ENCODE measurements around the gene CTAGE8. TPM values are rescaled to one million over a fixed set of nuclear protein-coding genes. Genes with fewer than 3 reads are reported as not detected.
A peak's percentile ranks its signal among the peaks of the same experiment; 100 is the strongest.
"Not testable (repeated sequence)": the region's sequence is repeated elsewhere in the genome, so short reads cannot be mapped to it uniquely, and the experiment has no call there.

The CTAGE8 gene
- total and polyA plus RNA-seq, 5 donors from 2014 or later = 0.35 to 0.54 (median 0.46) TPM; not detected in 2

DNA sequence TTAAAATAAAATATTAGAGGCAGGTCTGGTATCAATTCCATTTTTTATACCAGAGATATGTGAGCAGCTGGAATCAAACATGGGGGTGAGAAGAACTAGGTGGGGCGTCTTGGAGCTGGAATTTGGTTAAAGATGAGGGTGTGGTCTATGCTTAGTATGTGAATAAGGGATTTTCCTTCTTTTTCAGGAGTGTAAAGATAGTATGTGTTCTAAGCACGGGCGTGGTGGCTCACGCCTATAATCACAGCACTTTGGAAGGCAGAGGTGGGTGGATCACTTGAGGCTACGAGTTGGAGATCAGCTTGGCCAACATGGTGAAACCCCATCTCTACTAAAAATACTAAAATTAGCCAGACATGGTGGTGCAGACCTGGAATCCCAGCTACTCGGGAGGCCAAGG is 6.2 kb upstream of the CTAGE8 start:
- not testable (repeated sequence) for H3K27me3 Mint-ChIP-seq; DNase-seq; H3K4me1 Mint-ChIP-seq; ATAC-seq (ENCODE audit: low read depth in 2 of 2); H3K36me3 ChIP-seq (ENCODE audit: control insufficient read depth, insufficient read depth, low read length); H3K27ac Mint-ChIP-seq; H3K4me3 Mint-ChIP-seq; H3K27me3 ChIP-seq (ENCODE audit: control insufficient read depth, insufficient read depth, low read length); H3K4me3 ChIP-seq (ENCODE audit: low read depth, low read length); H3K36me3 Mint-ChIP-seq; H3K9me3 Mint-ChIP-seq; H3K9me3 ChIP-seq (ENCODE audit: control insufficient read depth in 2 of 2, low read length in 2 of 2); H3K4me1 ChIP-seq (ENCODE audit: control insufficient read depth, insufficient read depth, low read length, poor library complexity, severe bottlenecking); H3K27ac ChIP-seq (ENCODE audit: insufficient read depth, low read length, poor library complexity, severe bottlenecking)

DNA sequence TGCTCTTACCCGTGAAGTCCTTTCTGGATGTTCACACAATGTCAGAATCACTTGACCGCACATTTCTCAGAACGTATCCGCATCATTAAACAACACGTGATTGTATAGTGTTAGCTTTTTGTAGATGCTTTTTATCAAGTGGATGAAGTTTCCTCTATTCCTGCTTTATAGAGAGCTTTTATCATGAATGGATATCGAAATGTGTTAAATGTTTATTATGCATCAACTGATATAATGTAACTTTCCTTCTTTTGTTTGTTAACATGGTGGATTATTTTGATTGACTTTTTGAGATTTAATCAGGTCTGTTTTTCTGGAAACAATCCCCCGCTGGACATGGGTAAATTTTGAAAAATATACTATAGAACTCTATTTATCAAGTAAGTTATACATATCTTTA is 4.4 kb downstream of the CTAGE8 start, which contains the start of gene OR2A7:
OR2A7 (minus strand) TSS at position 101 of the 400 bp plus-strand sequence. CDS start 5,164 bp downstream, outside the sequence.
- H3K9me3 ChIP-seq (ENCODE audit: control insufficient read depth in 2 of 2, low read length in 2 of 2); H3K27me3 ChIP-seq (ENCODE audit: control insufficient read depth, insufficient read depth, low read length); H3K36me3 ChIP-seq (ENCODE audit: control insufficient read depth, insufficient read depth, low read length); H3K9me3 Mint-ChIP-seq; H3K27ac ChIP-seq (ENCODE audit: insufficient read depth, low read length, poor library complexity, severe bottlenecking); H3K4me1 ChIP-seq (ENCODE audit: control insufficient read depth, insufficient read depth, low read length, poor library complexity, severe bottlenecking); H3K27ac Mint-ChIP-seq; H3K4me3 Mint-ChIP-seq; H3K27me3 Mint-ChIP-seq; H3K4me3 ChIP-seq (ENCODE audit: low read depth, low read length); H3K36me3 Mint-ChIP-seq; DNase-seq; H3K4me1 Mint-ChIP-seq; ATAC-seq (ENCODE audit: low read depth in 2 of 2): not testable (repeated sequence)

DNA sequence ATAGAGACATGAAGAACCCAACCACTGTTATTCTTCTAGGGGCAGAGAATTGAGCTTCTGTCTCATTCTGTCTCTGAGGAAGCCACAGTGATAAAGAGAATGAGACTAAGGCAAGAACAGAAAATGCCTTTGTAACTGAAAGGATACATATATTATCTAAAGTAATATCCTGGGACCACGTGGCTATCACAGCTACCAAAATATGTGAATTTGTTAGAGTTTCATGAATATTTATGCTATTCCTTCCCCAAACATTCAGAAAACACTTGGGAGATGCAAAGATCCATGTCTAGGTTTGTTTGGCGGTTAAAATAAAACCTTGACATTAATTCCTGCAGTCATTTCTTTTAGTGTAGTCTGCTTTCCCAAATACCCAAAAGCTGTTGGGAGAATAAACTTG is 7.0 kb downstream of the CTAGE8 start:
- H3K27ac Mint-ChIP-seq; ATAC-seq (ENCODE audit: low read depth in 2 of 2); H3K36me3 ChIP-seq (ENCODE audit: control insufficient read depth, insufficient read depth, low read length); H3K27ac ChIP-seq (ENCODE audit: insufficient read depth, low read length, poor library complexity, severe bottlenecking); H3K9me3 Mint-ChIP-seq; H3K4me1 Mint-ChIP-seq; H3K36me3 Mint-ChIP-seq; H3K9me3 ChIP-seq (ENCODE audit: control insufficient read depth in 2 of 2, low read length in 2 of 2); H3K4me3 Mint-ChIP-seq; H3K27me3 ChIP-seq (ENCODE audit: control insufficient read depth, insufficient read depth, low read length); H3K4me3 ChIP-seq (ENCODE audit: low read depth, low read length); DNase-seq; H3K27me3 Mint-ChIP-seq; H3K4me1 ChIP-seq (ENCODE audit: control insufficient read depth, insufficient read depth, low read length, poor library complexity, severe bottlenecking): not testable (repeated sequence)

DNA sequence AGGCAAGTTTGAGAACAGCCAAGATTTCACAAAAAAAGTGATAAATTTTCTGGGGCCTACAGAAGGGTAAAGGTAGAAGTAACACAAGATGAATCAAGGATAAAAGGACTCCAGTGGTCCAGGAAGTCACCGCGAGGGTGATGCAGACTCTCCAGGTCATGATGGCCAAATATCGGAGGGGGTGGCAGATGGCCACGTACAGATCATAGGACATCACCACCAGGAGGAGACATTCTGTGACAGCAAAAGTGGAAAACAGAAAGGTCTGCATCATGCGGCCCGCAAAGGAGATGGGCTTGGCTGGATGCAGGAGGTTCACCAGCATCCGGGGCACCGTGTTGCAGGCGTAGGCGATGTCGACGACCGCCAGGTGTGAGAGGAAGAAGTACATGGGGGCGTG is 10.0 kb downstream of the CTAGE8 start:
- H3K36me3 Mint-ChIP-seq; H3K9me3 ChIP-seq (ENCODE audit: control insufficient read depth in 2 of 2, low read length in 2 of 2); H3K4me3 Mint-ChIP-seq; DNase-seq; H3K4me1 Mint-ChIP-seq; H3K9me3 Mint-ChIP-seq; H3K4me3 ChIP-seq (ENCODE audit: low read depth, low read length); H3K27ac Mint-ChIP-seq; ATAC-seq (ENCODE audit: low read depth in 2 of 2); H3K27me3 ChIP-seq (ENCODE audit: control insufficient read depth, insufficient read depth, low read length); H3K4me1 ChIP-seq (ENCODE audit: control insufficient read depth, insufficient read depth, low read length, poor library complexity, severe bottlenecking); H3K36me3 ChIP-seq (ENCODE audit: control insufficient read depth, insufficient read depth, low read length); H3K27me3 Mint-ChIP-seq; H3K27ac ChIP-seq (ENCODE audit: insufficient read depth, low read length, poor library complexity, severe bottlenecking): not testable (repeated sequence)

DNA sequence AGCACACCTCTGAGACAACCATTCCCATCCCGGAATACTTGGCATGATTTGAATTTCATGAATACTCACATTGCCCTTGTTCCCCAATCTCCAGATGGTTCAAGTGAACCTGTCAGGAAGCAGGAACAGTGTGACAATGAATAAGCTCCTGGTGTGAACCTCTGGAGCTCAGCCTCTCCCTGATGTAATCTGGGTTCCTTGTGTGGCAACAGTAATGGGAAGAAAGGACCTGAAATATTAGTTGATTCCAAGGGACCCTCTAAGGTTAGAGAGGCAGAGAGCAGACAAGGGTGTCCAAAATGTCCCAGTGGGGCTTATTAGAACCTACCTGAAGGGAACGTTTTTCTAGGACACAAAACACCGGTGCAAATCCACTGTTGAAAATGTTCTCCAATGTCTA is 13.0 kb downstream of the CTAGE8 start:
- no peaks in the 10 kb centered on the region for H3K9me3 ChIP-seq (ENCODE audit: control insufficient read depth in 2 of 2, low read length in 2 of 2)

DNA sequence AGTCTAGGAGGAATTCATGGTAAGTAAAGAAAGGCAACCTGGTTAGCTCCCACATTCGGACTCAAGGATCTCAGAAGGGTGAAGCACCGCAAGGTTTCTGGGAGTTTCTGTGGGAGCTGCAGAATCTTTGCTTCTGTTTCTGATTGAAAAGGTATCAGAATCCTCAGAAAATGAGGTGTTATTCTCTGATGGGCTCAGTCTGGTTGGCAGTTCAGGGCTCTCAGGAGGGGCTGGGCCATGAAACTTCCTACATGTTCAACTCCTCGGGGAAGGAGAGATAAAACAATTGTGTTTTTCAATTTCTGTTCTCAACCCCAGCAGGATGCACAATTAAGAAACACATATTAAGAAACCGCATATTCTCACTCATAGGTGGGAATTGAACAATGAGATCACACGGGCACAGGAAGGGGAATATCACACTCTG is 13.6 kb downstream of the CTAGE8 start:
- no peak overlapping the region for H3K4me3 Mint-ChIP-seq
- H3K4me3 ChIP-seq (ENCODE audit: low read depth, low read length) = no peak overlapping the region
- no peaks in the 10 kb centered on the region for H3K4me1 ChIP-seq (ENCODE audit: control insufficient read depth, insufficient read depth, low read length, poor library complexity, severe bottlenecking)
- H3K27me3 Mint-ChIP-seq = no peaks in the 10 kb centered on the region
- no peak for DNase-seq
- no peaks in the 10 kb centered on the region for H3K27me3 ChIP-seq (ENCODE audit: control insufficient read depth, insufficient read depth, low read length)
- H3K4me1 Mint-ChIP-seq = peaks cover 0 to 2% (median 0%) of the 10 kb centered on the region in 4 donors
- no peaks in the 10 kb centered on the region for H3K36me3 Mint-ChIP-seq
- no peaks in the 10 kb centered on the region for H3K9me3 ChIP-seq (ENCODE audit: control insufficient read depth in 2 of 2, low read length in 2 of 2)
- no peak overlapping the region for H3K27ac ChIP-seq (ENCODE audit: insufficient read depth, low read length, poor library complexity, severe bottlenecking)
- H3K9me3 Mint-ChIP-seq = no peaks in the 10 kb centered on the region
- H3K27ac Mint-ChIP-seq = peak overlapping the region in 1 of 3 donors; percentile 23
- no peaks in the 10 kb centered on the region for H3K36me3 ChIP-seq (ENCODE audit: control insufficient read depth, insufficient read depth, low read length)
- no peak for ATAC-seq (ENCODE audit: low read depth in 2 of 2)

More for the DNA sequence above, 13.0 kb downstream of the CTAGE8 start:
- Mint-ChIP-seq H3K36me3 (no peaks in the 10 kb centered on the region), H3K4me1 (peaks cover 0 to 2% (median 0%) of the 10 kb centered on the region in 4 donors), H3K9me3 (no peaks in the 10 kb centered on the region), H3K27me3 (no peaks in the 10 kb centered on the region), H3K27ac (no peak overlapping the region), H3K4me3 (no peak overlapping the region)
- Histone ChIP-seq H3K4me1 (ENCODE audit: control insufficient read depth, insufficient read depth, low read length, poor library complexity, severe bottlenecking) (no peaks in the 10 kb centered on the region), H3K4me3 (ENCODE audit: low read depth, low read length) (no peak overlapping the region), H3K27me3 (ENCODE audit: control insufficient read depth, insufficient read depth, low read length) (no peaks in the 10 kb centered on the region), H3K27ac (ENCODE audit: insufficient read depth, low read length, poor library complexity, severe bottlenecking) (no peak overlapping the region), H3K36me3 (ENCODE audit: control insufficient read depth, insufficient read depth, low read length) (no peaks in the 10 kb centered on the region)
- DNase-seq (no peak), ATAC-seq (ENCODE audit: low read depth in 2 of 2) (no peak)

DNA sequence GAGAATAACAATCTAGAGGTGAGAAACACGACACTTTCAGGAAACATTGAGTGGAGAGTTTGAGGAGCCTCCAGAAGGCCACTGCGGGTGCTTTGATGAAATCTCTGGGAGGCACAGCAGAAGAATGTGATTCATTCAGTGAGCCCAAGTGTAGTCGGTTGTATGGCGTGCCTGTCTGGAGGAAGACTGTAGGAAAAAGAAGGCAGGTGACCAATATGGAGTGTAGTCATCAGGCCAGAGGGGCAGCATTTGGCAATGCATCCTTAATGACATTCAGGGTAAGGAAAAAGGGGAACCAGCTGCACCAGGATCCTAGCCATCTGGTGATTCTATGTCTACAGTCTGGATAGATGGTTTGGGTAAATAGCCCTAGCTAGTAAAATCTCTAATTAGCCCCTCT is 16.8 kb downstream of the CTAGE8 start:
- not testable (repeated sequence) for H3K27ac Mint-ChIP-seq; H3K36me3 ChIP-seq (ENCODE audit: control insufficient read depth, insufficient read depth, low read length); H3K4me1 ChIP-seq (ENCODE audit: control insufficient read depth, insufficient read depth, low read length, poor library complexity, severe bottlenecking); H3K9me3 Mint-ChIP-seq; H3K4me1 Mint-ChIP-seq; H3K27me3 Mint-ChIP-seq; ATAC-seq (ENCODE audit: low read depth in 2 of 2); H3K27ac ChIP-seq (ENCODE audit: insufficient read depth, low read length, poor library complexity, severe bottlenecking); H3K4me3 ChIP-seq (ENCODE audit: low read depth, low read length); H3K27me3 ChIP-seq (ENCODE audit: control insufficient read depth, insufficient read depth, low read length); DNase-seq; H3K4me3 Mint-ChIP-seq; H3K9me3 ChIP-seq (ENCODE audit: control insufficient read depth in 2 of 2, low read length in 2 of 2); H3K36me3 Mint-ChIP-seq

DNA sequence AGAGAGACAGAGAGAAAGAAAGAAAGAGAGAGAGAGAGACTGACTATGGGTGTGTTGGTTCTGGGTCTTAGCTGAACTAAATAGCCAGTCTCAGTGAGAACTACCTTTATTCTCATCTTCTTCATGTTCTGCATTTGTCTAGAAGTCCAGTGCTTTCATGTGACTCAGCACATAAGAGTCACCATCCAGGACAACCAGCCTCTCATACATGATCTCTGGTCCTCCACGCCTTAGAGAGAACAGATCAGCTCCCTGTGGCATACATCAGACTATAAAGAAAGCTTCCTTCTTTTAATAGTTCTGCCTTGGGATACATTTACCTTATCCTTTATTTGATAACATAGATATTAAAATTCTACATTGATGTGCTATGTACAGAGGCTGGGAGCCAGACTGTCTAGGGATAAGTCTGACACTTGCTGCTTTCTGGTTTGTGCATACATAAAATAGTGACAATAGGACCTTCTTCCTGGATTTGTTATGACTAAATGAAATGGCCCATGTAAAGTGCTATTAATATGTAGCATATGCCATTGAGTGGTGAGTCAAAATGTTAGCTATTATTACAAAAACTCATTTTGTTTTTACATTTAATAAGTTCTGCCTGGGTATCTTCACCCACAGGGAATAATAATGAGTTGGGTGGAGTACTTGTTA is 21.3 kb downstream of the CTAGE8 start:
- H3K27me3 Mint-ChIP-seq; DNase-seq; H3K9me3 ChIP-seq (ENCODE audit: control insufficient read depth in 2 of 2, low read length in 2 of 2); H3K27ac ChIP-seq (ENCODE audit: insufficient read depth, low read length, poor library complexity, severe bottlenecking); H3K27me3 ChIP-seq (ENCODE audit: control insufficient read depth, insufficient read depth, low read length); H3K27ac Mint-ChIP-seq; H3K4me1 ChIP-seq (ENCODE audit: control insufficient read depth, insufficient read depth, low read length, poor library complexity, severe bottlenecking); H3K4me3 ChIP-seq (ENCODE audit: low read depth, low read length); H3K4me3 Mint-ChIP-seq; H3K36me3 ChIP-seq (ENCODE audit: control insufficient read depth, insufficient read depth, low read length); H3K4me1 Mint-ChIP-seq; ATAC-seq (ENCODE audit: low read depth in 2 of 2); H3K36me3 Mint-ChIP-seq; H3K9me3 Mint-ChIP-seq: not testable (repeated sequence)
